Measurements from ENCODE around the gene DDX21. TPM values are rescaled to one million over a fixed set of nuclear protein-coding genes. Genes with fewer than 3 reads are reported as not detected.
"Not testable (repeated sequence)": the region's sequence is repeated elsewhere in the genome, so short reads cannot be mapped to it uniquely, and the experiment has no call there.

DDX21 gene
- total and polyA plus RNA-seq, 9 donors = 16.0 to 77.0 (median 38.7) TPM

DNA sequence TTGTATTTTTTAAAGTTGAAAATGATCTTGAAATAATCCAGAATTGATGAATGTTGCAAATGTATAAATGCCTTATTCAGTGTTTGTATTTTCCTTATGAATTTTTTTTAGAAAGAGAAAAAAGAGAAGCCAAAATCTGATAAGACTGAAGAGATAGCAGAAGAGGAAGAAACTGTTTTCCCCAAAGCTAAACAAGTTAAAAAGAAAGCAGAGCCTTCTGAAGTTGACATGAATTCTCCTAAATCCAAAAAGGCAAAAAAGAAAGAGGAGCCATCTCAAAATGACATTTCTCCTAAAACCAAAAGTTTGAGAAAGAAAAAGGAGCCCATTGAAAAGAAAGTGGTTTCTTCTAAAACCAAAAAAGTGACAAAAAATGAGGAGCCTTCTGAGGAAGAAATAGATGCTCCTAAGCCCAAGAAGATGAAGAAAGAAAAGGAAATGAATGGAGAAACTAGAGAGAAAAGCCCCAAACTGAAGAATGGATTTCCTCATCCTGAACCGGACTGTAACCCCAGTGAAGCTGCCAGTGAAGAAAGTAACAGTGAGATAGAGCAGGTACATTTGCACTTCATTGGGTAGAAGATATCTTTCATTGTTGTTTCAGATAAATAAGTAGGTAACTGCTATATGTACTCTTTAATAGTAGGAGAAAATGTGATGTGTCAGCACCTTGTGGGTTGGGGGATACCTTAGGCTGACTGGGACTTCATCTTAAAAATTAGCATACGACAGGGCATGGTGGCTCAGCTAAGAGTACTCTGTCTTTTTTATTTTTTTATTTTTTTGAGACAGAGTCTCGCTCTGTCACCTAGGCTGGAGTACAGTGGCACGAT is 3.9 kb downstream of the DDX21 start:
- Histone ChIP-seq H3K4me3 (no peak overlapping the region), H3K27ac (no peak overlapping the region), H3K9me3 (no peaks in the 10 kb centered on the region), H3K27me3 (no peaks in the 10 kb centered on the region), H3K4me1 (ENCODE audit: insufficient read depth) (peaks cover 9% of the 10 kb centered on the region), H3K36me3 (no peaks in the 10 kb centered on the region)
- TF ChIP-seq EP300 (IDR thresholded peaks at IDR 0.05) (no peak), POLR2A (IDR thresholded peaks at IDR 0.05) (no peak)
- TF ChIP-seq, protein P1, sequence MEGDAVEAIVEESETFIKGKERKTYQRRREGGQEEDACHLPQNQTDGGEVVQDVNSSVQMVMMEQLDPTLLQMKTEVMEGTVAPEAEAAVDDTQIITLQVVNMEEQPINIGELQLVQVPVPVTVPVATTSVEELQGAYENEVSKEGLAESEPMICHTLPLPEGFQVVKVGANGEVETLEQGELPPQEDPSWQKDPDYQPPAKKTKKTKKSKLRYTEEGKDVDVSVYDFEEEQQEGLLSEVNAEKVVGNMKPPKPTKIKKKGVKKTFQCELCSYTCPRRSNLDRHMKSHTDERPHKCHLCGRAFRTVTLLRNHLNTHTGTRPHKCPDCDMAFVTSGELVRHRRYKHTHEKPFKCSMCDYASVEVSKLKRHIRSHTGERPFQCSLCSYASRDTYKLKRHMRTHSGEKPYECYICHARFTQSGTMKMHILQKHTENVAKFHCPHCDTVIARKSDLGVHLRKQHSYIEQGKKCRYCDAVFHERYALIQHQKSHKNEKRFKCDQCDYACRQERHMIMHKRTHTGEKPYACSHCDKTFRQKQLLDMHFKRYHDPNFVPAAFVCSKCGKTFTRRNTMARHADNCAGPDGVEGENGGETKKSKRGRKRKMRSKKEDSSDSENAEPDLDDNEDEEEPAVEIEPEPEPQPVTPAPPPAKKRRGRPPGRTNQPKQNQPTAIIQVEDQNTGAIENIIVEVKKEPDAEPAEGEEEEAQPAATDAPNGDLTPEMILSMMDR (IDR thresholded peaks at IDR 0.05) = no peak
- DNase-seq = no peak
- intact Hi-C loops (cut with DNase I) = loop anchor here in 1 of 4 donors (5.0 kb wide), 1 partner anchor 132 kb away; no protein-coding TSS in a partner anchor
- WGBS, 3 donors = 93 to 94% (median 94%) methylated on average over 4 of the region's 4 CpGs

DNA sequence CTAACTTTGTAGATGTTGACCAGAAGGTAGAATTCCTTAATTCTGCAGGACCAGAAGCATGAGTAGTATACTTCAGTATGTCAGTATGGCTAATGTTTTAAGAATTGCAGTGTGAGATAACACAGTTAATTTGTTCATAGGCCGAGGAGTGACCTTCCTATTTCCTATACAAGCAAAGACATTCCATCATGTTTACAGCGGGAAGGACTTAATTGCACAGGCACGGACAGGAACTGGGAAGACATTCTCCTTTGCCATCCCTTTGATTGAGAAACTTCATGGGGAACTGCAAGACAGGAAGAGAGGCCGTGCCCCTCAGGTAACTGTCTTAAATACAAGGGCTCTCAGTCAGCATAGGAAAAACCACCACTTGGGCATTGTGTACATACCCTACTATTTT is 7.2 kb downstream of the DDX21 start:
- no peaks in the 10 kb centered on the region for H3K36me3 ChIP-seq
- WGBS, 3 donors = 89 to 94% (median 91%) methylated on average over 4 of the region's 4 CpGs
- intact Hi-C loops (cut with DNase I) = no loop called here

DNA sequence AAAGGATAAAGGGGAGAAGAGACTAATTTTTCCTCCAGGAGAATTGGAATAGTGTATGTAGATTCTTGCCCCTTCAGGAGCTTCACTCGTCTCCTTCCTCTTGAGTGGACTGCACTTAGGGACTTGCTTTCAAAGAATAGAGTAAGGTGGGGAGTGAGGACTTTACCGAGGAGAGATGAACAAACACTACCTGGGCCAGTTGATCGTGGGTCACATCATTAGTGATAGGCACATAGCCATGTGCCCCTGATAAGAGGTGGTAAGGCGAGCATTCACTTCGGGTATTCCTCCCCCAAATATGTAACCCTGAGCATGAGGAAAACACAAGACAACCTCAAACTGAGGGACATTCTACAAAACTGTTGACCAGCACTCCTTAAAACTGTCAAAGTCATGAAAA is 18.0 kb downstream of the DDX21 start:
- Histone ChIP-seq H3K9me3 (no peaks in the 10 kb centered on the region), H3K27me3 (no peaks in the 10 kb centered on the region), H3K36me3 (no peaks in the 10 kb centered on the region), H3K4me3 (no peak overlapping the region), H3K4me1 (ENCODE audit: insufficient read depth) (no peaks in the 10 kb centered on the region), H3K27ac (no peak overlapping the region)
- no peak for DNase-seq
- TF ChIP-seq, protein P1 (IDR thresholded peaks at IDR 0.05) = no peak
- no peak for TF ChIP-seq EP300 (IDR thresholded peaks at IDR 0.05)
- no peak for TF ChIP-seq POLR2A (IDR thresholded peaks at IDR 0.05)
- intact Hi-C loops (cut with DNase I) = no loop called here
- 77 to 87% (median 82%) methylated on average over 5 of the region's 5 CpGs for WGBS, 3 donors

More for the DNA sequence above, 7.2 kb downstream of the DDX21 start:
- DNase-seq = no peak
- peaks cover 3% of the 10 kb centered on the region for H3K4me1 ChIP-seq (ENCODE audit: insufficient read depth)
- TF ChIP-seq, protein P1 (IDR thresholded peaks at IDR 0.05) = no peak
- TF ChIP-seq EP300 (IDR thresholded peaks at IDR 0.05) (no peak), POLR2A (IDR thresholded peaks at IDR 0.05) (no peak)
- H3K4me3 ChIP-seq = no peak overlapping the region
- no peak overlapping the region for H3K27ac ChIP-seq
- H3K27me3 ChIP-seq = no peaks in the 10 kb centered on the region
- H3K9me3 ChIP-seq = no peaks in the 10 kb centered on the region

DNA sequence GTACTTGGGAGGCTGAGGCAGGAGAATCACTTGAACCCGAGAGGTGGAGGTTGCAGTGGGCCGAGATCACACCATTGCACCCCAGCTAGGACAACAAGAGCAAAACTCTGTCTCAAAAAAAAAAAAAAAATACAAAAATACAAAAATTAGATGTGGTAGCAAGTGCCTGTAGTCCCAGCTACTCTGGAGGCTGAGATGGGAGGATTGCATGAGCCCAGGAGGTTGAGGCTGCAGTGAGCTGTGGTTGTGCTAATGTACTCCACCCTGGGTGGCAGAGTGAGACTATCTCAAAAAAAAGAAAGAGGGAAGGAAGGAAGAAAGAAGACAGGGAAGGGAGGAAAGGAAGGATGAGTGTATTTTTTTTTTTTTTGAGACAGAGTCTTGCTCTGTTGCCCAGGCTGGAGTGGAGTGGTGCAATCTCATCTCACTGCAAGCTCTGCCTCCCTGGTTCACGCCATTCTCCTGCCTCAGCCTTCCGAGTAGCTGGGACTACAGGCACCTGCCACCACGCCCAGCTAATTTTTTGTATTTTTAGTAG is 20.0 kb downstream of the DDX21 start:
- not testable (repeated sequence) for H3K27ac ChIP-seq; H3K4me1 ChIP-seq (ENCODE audit: insufficient read depth); DNase-seq; H3K4me3 ChIP-seq; H3K36me3 ChIP-seq; H3K9me3 ChIP-seq; H3K27me3 ChIP-seq
- intact Hi-C loops (cut with DNase I) = loop anchor here in 1 of 4 donors (1.0 kb wide), 1 partner anchor 45 kb away; no protein-coding TSS in a partner anchor
- 92 to 97% (median 95%) methylated on average over 5 of the region's 5 CpGs for WGBS, 3 donors

DNA sequence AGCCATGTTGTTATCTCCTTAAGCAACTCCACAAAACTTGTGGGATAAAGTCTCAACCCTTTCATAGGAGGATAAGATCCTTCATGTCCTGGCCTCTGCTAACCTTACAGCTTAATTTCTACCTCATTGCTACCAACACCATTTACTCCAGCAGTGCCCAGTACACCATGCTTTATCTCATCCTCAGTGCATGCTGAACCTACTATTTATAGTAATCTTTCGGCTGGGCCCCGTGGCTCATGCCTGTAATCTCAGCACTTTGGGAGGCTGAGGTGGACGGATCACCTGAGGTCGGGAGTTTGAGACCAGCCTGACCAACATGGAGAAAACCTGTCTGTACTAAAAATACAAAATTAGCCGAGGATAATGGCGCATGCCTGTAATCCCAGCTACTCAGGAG is 23.8 kb downstream of the DDX21 start:
- H3K9me3 ChIP-seq; H3K36me3 ChIP-seq; H3K27me3 ChIP-seq; intact Hi-C loops (cut with DNase I); H3K4me1 ChIP-seq (ENCODE audit: insufficient read depth); H3K27ac ChIP-seq; H3K4me3 ChIP-seq; DNase-seq: not testable (repeated sequence)
- 72 to 89% (median 81%) methylated on average over 6 of the region's 6 CpGs for WGBS, 3 donors

Data from ovary (tissue), 9 donors.